ENCODE results near the gene ATP5F1D. TPM values are rescaled to one million over a fixed set of nuclear protein-coding genes. Genes with fewer than 3 reads are reported as not detected.

The ATP5F1D gene
- total RNA-seq, 1 experiment from 2014 or later: 157 TPM

GRCh38 chr19:1249990-1250436 lies 8.5 kb downstream of the ATP5F1D start:
- Histone ChIP-seq H3K36me3 (ENCODE audit: low read depth) (peaks cover 3% of the 10 kb centered on the region; the same call in 1 of the 2 replicates), H4K20me1 (ENCODE audit: insufficient read depth) (0 out of 2 replicates have a peak, but pooled peaks cover 5% of the 10 kb centered on the region), H3K4me2 (peak overlapping the region; percentile 47; the same call in 1 of the 2 replicates), H3K79me2 (ENCODE audit: low read depth) (peaks cover 37% of the 10 kb centered on the region), H3K27ac (peak overlapping the region; percentile 51; the same call in 1 of the 2 replicates), H3F3A (ENCODE audit: insufficient read depth, low read depth) (peaks cover 31% of the 10 kb centered on the region), H2AFZ (no peak overlapping the region), H3K4me3 (peak overlapping the region; percentile 71; the same call in 1 of the 2 replicates), H3K4me1 (replicated peaks; ENCODE audit: insufficient read depth) (peaks cover 17% of the 10 kb centered on the region), H3K27me3 (ENCODE audit: insufficient read depth, low read depth) (no peaks in the 10 kb centered on the region), H3K9me3 (ENCODE audit: insufficient read depth, low read depth) (no peaks in the 10 kb centered on the region), H3K9me2 (ENCODE audit: insufficient read depth) (no peaks in the 10 kb centered on the region)
- ChIA-PET CTCF (no interaction called here), POLR2A (ENCODE audit: unreplicated experiment) (no interaction called here)
- no peak for DNase-seq
- intact Hi-C loops (cut with micrococcal nuclease; ENCODE audit: unreplicated experiment): loop anchor here (5.0 kb wide), 1 partner anchor 68 kb away; no protein-coding TSS in a partner anchor
- BruUV-seq (replicated peaks): no TSS peak
- no peak for TF ChIP-seq EZH2 (IDR thresholded peaks at IDR 0.05; ENCODE audit: low read depth)
- no peak for TF ChIP-seq CTCF (conservative IDR thresholded peaks at IDR 0.05)

GRCh38 chr19:1250437-1251260 lies 9.1 kb downstream of the ATP5F1D start:
- TF ChIP-seq EZH2 (IDR thresholded peaks at IDR 0.05; ENCODE audit: low read depth) (no peak), CTCF (conservative IDR thresholded peaks at IDR 0.05) (no peak)

GRCh38 chr19:1251330-1252220 lies 10.0 kb downstream of the ATP5F1D start:
- TF ChIP-seq CTCF (conservative IDR thresholded peaks at IDR 0.05) (no peak), EZH2 (IDR thresholded peaks at IDR 0.05; ENCODE audit: low read depth) (no peak)
- Histone ChIP-seq H3K79me2 (ENCODE audit: low read depth) (peaks cover 53% of the 10 kb centered on the region), H4K20me1 (ENCODE audit: insufficient read depth) (peaks cover 11% of the 10 kb centered on the region; the same call in 1 of the 2 replicates), H2AFZ (no peak overlapping the region), H3K27me3 (ENCODE audit: insufficient read depth, low read depth) (no peaks in the 10 kb centered on the region), H3K4me2 (peak overlapping the region; percentile 75), H3K9me3 (ENCODE audit: insufficient read depth, low read depth) (no peaks in the 10 kb centered on the region), H3K4me3 (peak overlapping the region; percentile 71), H3F3A (ENCODE audit: insufficient read depth, low read depth) (peaks cover 35% of the 10 kb centered on the region), H3K9me2 (ENCODE audit: insufficient read depth) (no peaks in the 10 kb centered on the region), H3K4me1 (replicated peaks; ENCODE audit: insufficient read depth) (peaks cover 15% of the 10 kb centered on the region), H3K27ac (peak overlapping the region; percentile 88), H3K36me3 (ENCODE audit: low read depth) (peaks cover 3% of the 10 kb centered on the region; the same call in 1 of the 2 replicates)
- ChIA-PET CTCF (no interaction called here), POLR2A (ENCODE audit: unreplicated experiment) (no interaction called here)
- peak; percentile 53 to 57 for DNase-seq
- BruUV-seq (replicated peaks): TSS peak; percentile 32
- intact Hi-C loops (cut with micrococcal nuclease; ENCODE audit: unreplicated experiment): loop anchor here (2.0 kb wide), 1 partner anchor 15 kb away; no protein-coding TSS in a partner anchor

More at GRCh38 chr19:1250437-1251260, 9.1 kb downstream of the ATP5F1D start:
- intact Hi-C loops (cut with micrococcal nuclease; ENCODE audit: unreplicated experiment): no loop called here
- no peak overlapping the region for H2AFZ ChIP-seq
- peak overlapping the region; percentile 88 for H3K27ac ChIP-seq
- H3K27me3 ChIP-seq (ENCODE audit: insufficient read depth, low read depth): no peaks in the 10 kb centered on the region
- peak overlapping the region; percentile 71 for H3K4me3 ChIP-seq
- no peaks in the 10 kb centered on the region for H3K9me2 ChIP-seq (ENCODE audit: insufficient read depth)
- H4K20me1 ChIP-seq (ENCODE audit: insufficient read depth): peaks cover 10% of the 10 kb centered on the region; the same call in 1 of the 2 replicates
- ChIA-PET POLR2A (ENCODE audit: unreplicated experiment) (no interaction called here), CTCF (no interaction called here)
- no peak for DNase-seq
- peaks cover 3% of the 10 kb centered on the region; the same call in 1 of the 2 replicates for H3K36me3 ChIP-seq (ENCODE audit: low read depth)
- H3K4me2 ChIP-seq: peak overlapping the region; percentile 75
- H3K9me3 ChIP-seq (ENCODE audit: insufficient read depth, low read depth): no peaks in the 10 kb centered on the region
- no TSS peak for BruUV-seq (replicated peaks)
- H3K79me2 ChIP-seq (ENCODE audit: low read depth): peaks cover 44% of the 10 kb centered on the region
- H3K4me1 ChIP-seq (replicated peaks; ENCODE audit: insufficient read depth): peaks cover 14% of the 10 kb centered on the region
- H3F3A ChIP-seq (ENCODE audit: insufficient read depth, low read depth): peaks cover 31% of the 10 kb centered on the region
